Measurements from ENCODE around the gene COPB1. TPM values are rescaled to one million over a fixed set of nuclear protein-coding genes. Genes with fewer than 3 reads are reported as not detected.
A peak's percentile ranks its signal among the peaks of the same experiment; 100 is the strongest.

Gene COPB1
- total and polyA plus RNA-seq, 9 of the 15 experiments (the other 6 are each of a cell fraction or from before 2014, with no cell fraction given): 64.7 to 188 (median 91.6) TPM

GRCh38 chr11:14519917-14520746 is 20.5 kb upstream of the COPB1 start, which contains the start of gene PSMA1 (continued):
- TF ChIP-seq ZBTB40 (IDR thresholded peaks at IDR 0.05): no peak
- no peak for TF ChIP-seq ZBTB40 (CRISPR knock-in tag; IDR thresholded peaks at IDR 0.05)
- peak; percentile 84 for TF ChIP-seq NCOA6 (IDR thresholded peaks at IDR 0.05)
- TF ChIP-seq MBD1 (CRISPR knock-in tag; IDR thresholded peaks at IDR 0.05): no peak
- TF ChIP-seq SRSF7 (optimal IDR thresholded peaks at IDR 0.05; ENCODE audit: low read depth, low read length): no peak
- TF ChIP-seq, protein P1, sequence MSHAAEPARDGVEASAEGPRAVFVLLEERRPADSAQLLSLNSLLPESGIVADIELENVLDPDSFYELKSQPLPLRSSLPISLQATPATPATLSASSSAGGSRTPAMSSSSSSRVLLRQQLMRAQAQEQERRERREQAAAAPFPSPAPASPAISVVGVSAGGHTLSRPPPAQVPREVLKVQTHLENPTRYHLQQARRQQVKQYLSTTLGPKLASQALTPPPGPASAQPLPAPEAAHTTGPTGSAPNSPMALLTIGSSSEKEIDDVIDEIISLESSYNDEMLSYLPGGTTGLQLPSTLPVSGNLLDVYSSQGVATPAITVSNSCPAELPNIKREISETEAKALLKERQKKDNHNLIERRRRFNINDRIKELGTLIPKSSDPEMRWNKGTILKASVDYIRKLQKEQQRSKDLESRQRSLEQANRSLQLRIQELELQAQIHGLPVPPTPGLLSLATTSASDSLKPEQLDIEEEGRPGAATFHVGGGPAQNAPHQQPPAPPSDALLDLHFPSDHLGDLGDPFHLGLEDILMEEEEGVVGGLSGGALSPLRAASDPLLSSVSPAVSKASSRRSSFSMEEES (CRISPR knock-in tag; IDR thresholded peaks at IDR 0.05): no peak
- no peak for TF ChIP-seq IFI16 (CRISPR knock-in tag; IDR thresholded peaks at IDR 0.05)
- TF ChIP-seq SMAD2 (IDR thresholded peaks at IDR 0.05; ENCODE audit: low read depth, low read length): no peak
- 0 out of 3 replicates have a peak, but pooled peaks of 1 of the 2 experiments have one; percentile 31 for TF ChIP-seq CBX3 (IDR thresholded peaks at IDR 0.05; ENCODE audit: borderline replicate concordance in 1 of 2, low read length in 2 of 2)
- TF ChIP-seq NR2C2 (CRISPR knock-in tag; IDR thresholded peaks at IDR 0.05): peak; percentile 44; the same call in 1 of the 2 replicates
- peak; percentile 92 for TF ChIP-seq NR2C2 (tag; IDR thresholded peaks at IDR 0.05)
- TF ChIP-seq TRIM25 (IDR thresholded peaks at IDR 0.05; ENCODE audit: borderline replicate concordance): no peak

Measured in K562 (cell line).